Suprapubic skin (tissue), 4 donors: ENCODE data around the gene ST6GALNAC4. TPM values are rescaled to one million over a fixed set of nuclear protein-coding genes. Genes with fewer than 3 reads are reported as not detected.

ENCODE experiments used
- DNase-seq, 2 donors: peaks; one replicate each; pipeline ENCODE4 v3.0.0-alpha.2; 2019; ENCODE audit warnings: low spot score in 2 of 2
- H3K27ac ChIP-seq: fragments of 200-600 bp; sonication (generic); one replicate; pipeline ENCODE4 v1.5.1; 2019
- H3K27me3 ChIP-seq: fragments of 200-600 bp; sonication (generic); one replicate; pipeline ENCODE4 v1.5.1; 2019
- H3K36me3 ChIP-seq: fragments of 200-600 bp; sonication (generic); one replicate; pipeline ENCODE4 v1.5.1; 2019
- H3K4me1 ChIP-seq: fragments of 200-600 bp; sonication (generic); one replicate; pipeline ENCODE4 v1.5.1; 2019
- H3K4me3 ChIP-seq: fragments of 200-600 bp; sonication (generic); one replicate; pipeline ENCODE4 v1.5.1; 2019; ENCODE audit warnings: mild to moderate bottlenecking
- H3K9me3 ChIP-seq: fragments of 200-600 bp; sonication (generic); one replicate; pipeline ENCODE4 v1.5.1; 2019
- EP300 ChIP-seq: sonication (generic); formaldehyde crosslinking; IDR thresholded peaks from one replicate; pipeline ENCODE4 v1.6.1; 2017; ENCODE audit warnings: antibody characterized with exemption
- POLR2A ChIP-seq, 2 donors: fragments of 450-650 bp; IDR thresholded peaks; one replicate each; pipeline ENCODE4 v1.6.1; 2017; ENCODE audit warnings: antibody characterized with exemption in 2 of 2, mild to moderate bottlenecking in 2 of 2, moderate library complexity in 2 of 2
- POLR2AphosphoS5 ChIP-seq, 3 donors: sonication (generic); formaldehyde crosslinking; IDR thresholded peaks; one replicate each; pipeline ENCODE4 v1.6.1; 2017; ENCODE audit warnings: antibody characterized with exemption in 3 of 3
- WGBS: methylation state at CpG from one replicate; pipeline ENCODE4 v1.1.5; 2018; 5-methylcytosine and 5-hydroxymethylcytosine counted together
- total RNA-seq, 4 donors: library from RNA; depleted of rRNA; stranded (reverse); fragments of >200 nt; gene quantifications; one replicate each; pipeline ENCODE4 v1.1.0, GENCODE V29; 2016
- TF ChIP-seq, protein P1 (sequence below), 2 donors: fragments of 200-600 bp in 1 of 2; fragments of 450-650 bp in 1 of 2; sonication (generic) in 1 of 2; IDR thresholded peaks; one replicate each; pipeline ENCODE4 v1.5.1; 2016 to 2019; ENCODE audit warnings: antibody characterized with exemption in 2 of 2, mild to moderate bottlenecking in 1 of 2, moderate library complexity in 1 of 2

Gene ST6GALNAC4
- total RNA-seq, 4 donors from 2014 or later, result 14.6 to 25.2 (median 20.2) TPM

DNA sequence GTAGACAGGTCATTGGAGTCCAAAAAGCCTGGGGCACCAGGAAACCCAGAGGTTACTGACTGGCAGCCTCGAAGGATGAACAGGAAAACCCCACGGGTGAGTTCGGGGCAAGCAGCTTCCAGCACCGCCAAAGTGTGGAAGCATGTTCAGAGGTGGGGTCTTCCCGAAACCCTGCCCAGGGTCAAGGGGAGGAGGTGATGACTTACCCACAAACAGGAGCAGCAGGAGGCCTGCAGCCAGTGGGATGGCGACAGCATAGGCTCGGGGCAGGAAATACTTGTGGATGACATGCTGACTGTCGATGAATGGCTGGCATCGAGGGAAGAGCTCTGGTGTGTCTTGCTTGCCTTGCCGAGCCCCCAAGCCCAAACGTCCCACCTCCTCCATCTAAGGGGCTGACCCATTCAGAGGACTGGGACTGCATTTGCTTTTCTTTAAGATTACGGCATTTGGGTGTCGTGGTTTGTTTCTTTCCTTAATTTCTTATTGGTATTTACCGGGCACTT, 19.6 kb upstream of the ST6GALNAC4 start:
- H3K27me3 ChIP-seq, result no peaks in the 10 kb centered on the region
- DNase-seq, result no peak
- H3K9me3 ChIP-seq, result no peaks in the 10 kb centered on the region
- WGBS, result 70% methylated on average over 14 of the region's 14 CpGs
- TF ChIP-seq, protein P1, sequence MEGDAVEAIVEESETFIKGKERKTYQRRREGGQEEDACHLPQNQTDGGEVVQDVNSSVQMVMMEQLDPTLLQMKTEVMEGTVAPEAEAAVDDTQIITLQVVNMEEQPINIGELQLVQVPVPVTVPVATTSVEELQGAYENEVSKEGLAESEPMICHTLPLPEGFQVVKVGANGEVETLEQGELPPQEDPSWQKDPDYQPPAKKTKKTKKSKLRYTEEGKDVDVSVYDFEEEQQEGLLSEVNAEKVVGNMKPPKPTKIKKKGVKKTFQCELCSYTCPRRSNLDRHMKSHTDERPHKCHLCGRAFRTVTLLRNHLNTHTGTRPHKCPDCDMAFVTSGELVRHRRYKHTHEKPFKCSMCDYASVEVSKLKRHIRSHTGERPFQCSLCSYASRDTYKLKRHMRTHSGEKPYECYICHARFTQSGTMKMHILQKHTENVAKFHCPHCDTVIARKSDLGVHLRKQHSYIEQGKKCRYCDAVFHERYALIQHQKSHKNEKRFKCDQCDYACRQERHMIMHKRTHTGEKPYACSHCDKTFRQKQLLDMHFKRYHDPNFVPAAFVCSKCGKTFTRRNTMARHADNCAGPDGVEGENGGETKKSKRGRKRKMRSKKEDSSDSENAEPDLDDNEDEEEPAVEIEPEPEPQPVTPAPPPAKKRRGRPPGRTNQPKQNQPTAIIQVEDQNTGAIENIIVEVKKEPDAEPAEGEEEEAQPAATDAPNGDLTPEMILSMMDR (IDR thresholded peaks at IDR 0.05), result no peak
- no peak for TF ChIP-seq POLR2A (IDR thresholded peaks at IDR 0.05)
- TF ChIP-seq EP300, result no peak
- TF ChIP-seq POLR2AphosphoS5 (IDR thresholded peaks at IDR 0.05), result no peak
- peak overlapping the region; percentile 81 for H3K4me3 ChIP-seq
- H3K4me1 ChIP-seq, result peaks cover 38% of the 10 kb centered on the region
- H3K27ac ChIP-seq, result no peak overlapping the region
- H3K36me3 ChIP-seq, result peaks cover 10% of the 10 kb centered on the region

DNA sequence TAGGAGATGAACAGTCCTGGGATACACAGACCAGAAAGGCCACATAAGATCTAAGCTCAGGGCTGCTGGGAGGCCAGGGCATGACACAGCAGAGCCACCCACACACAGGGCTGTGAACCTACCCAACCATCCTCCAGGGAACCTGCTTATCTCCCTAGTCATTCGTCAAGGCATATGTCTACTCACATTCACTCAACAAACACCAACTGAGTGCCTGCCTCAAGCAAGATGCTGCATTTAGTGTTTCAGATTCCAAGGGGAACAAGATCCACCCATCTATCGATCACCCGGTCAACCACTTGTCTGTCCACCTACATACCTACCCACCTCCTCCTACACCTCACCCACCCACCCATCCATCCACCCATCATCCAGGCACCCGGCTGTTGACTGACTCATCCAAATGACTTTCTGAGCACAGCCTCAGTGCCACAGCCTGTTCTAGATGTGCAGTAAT, 19.0 kb upstream of the ST6GALNAC4 start:
- Histone ChIP-seq H3K27ac (no peak overlapping the region), H3K27me3 (no peaks in the 10 kb centered on the region), H3K4me3 (no peak overlapping the region), H3K9me3 (no peaks in the 10 kb centered on the region), H3K36me3 (peaks cover 10% of the 10 kb centered on the region), H3K4me1 (peaks cover 44% of the 10 kb centered on the region)
- 67% methylated on average over 4 of the region's 4 CpGs for WGBS
- no peak for DNase-seq
- TF ChIP-seq POLR2AphosphoS5 (IDR thresholded peaks at IDR 0.05) (no peak), EP300 (no peak), POLR2A (IDR thresholded peaks at IDR 0.05) (no peak)
- TF ChIP-seq, protein P1 (IDR thresholded peaks at IDR 0.05), result no peak

DNA sequence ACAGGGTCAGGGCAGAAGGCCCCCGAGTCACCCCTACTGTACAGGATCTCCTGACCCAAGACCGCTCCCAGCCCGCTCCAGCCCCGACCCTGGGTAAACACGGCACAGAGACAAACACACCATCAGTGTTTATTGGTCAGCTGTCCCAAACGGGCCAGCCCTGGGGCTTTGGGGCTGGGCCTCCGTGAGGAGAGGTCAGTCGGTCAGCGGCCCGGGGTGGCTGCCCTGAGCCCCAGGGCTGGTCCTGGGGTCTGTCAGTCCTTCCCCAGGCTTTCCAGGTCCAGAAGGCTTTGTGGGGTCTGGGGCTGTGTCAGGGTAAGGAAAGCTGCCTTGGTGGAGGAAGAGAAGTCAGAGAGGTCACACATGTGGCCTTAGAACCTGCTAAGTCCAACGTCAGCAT, 18.1 kb upstream of the ST6GALNAC4 start:
- DNase-seq, result no peak
- Histone ChIP-seq H3K4me3 (no peak overlapping the region), H3K4me1 (peaks cover 52% of the 10 kb centered on the region), H3K27ac (no peak overlapping the region), H3K36me3 (peaks cover 7% of the 10 kb centered on the region), H3K9me3 (no peaks in the 10 kb centered on the region), H3K27me3 (no peaks in the 10 kb centered on the region)
- WGBS, result 77% methylated on average over 8 of the region's 11 CpGs
- TF ChIP-seq POLR2A (IDR thresholded peaks at IDR 0.05) (no peak), EP300 (no peak), POLR2AphosphoS5 (IDR thresholded peaks at IDR 0.05) (no peak)
- TF ChIP-seq, protein P1 (IDR thresholded peaks at IDR 0.05), result no peak

DNA sequence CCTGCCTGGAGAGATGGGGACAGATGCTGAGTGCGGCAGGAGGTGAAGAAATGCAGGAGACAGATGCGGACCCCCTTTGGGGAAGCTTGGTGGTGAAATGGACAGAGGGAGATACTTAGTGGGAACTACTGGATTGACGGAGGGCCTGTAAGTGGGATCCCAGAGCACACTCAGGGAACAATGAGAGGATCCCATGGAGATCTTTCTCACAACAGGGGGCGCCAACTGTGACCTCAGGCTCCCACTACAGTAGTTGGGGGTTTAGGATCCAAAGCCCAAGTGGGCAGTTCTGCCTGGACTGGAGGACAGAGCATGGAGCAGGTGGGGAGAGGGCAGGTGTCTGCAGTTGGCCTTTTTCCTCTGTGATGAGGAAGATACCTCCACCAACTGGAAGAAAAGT, 17.4 kb upstream of the ST6GALNAC4 start:
- TF ChIP-seq EP300 (no peak), POLR2A (IDR thresholded peaks at IDR 0.05) (no peak), POLR2AphosphoS5 (IDR thresholded peaks at IDR 0.05) (no peak)
- TF ChIP-seq, protein P1 (IDR thresholded peaks at IDR 0.05), result no peak
- Histone ChIP-seq H3K4me1 (peaks cover 59% of the 10 kb centered on the region), H3K9me3 (no peaks in the 10 kb centered on the region), H3K4me3 (no peak overlapping the region), H3K27me3 (no peaks in the 10 kb centered on the region), H3K27ac (no peak overlapping the region), H3K36me3 (peaks cover 5% of the 10 kb centered on the region)
- no peak for DNase-seq
- WGBS, result 83% methylated on average over 4 of the region's 4 CpGs

DNA sequence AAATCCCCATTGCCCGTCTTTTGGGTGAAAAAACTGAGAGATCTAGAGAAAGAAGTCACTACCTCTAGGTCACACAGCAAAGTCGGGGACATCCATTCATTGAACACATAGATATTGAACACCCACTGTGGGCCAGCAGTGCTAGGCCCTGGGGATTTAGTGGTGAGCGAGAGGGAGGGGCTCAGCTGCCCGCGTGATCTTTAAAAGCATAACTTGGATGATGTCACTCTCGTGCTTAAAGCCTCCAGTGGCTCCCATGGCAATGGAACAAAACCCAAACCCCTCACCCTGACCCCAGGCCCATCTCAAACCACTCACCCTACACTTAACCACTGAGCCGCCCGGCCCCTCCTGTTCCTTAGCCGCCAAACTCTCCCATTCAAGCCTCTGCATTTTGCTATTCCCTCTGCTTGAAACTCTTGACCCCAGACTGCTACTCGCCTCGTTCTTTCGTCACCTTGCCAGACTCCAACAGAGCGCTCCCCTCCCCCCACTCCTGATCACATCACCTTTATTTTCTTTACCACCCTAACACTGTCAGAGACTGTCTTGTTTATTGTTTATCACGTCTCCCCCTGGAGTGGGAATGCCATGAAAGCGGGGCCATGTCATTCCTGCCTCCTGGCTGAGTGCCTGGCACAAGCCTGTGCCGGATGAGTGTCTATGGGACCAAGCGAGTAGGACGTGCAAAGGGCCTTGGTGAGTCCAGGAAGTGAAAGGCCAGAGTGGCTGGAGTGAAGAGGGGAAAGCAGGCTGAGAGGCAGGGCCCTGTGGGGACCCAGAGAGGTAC, 14.4 kb upstream of the ST6GALNAC4 start:
- DNase-seq, result no peak
- 34% methylated on average over 17 of the region's 18 CpGs for WGBS
- peaks cover 63% of the 10 kb centered on the region for H3K4me1 ChIP-seq
- peaks cover 5% of the 10 kb centered on the region for H3K36me3 ChIP-seq
- no peaks in the 10 kb centered on the region for H3K9me3 ChIP-seq
- TF ChIP-seq POLR2AphosphoS5 (IDR thresholded peaks at IDR 0.05) (no peak), EP300 (no peak), POLR2A (IDR thresholded peaks at IDR 0.05) (no peak)
- TF ChIP-seq, protein P1 (IDR thresholded peaks at IDR 0.05), result no peak
- peaks cover 2% of the 10 kb centered on the region for H3K27me3 ChIP-seq
- no peak overlapping the region for H3K27ac ChIP-seq
- peak overlapping the region; percentile 55 for H3K4me3 ChIP-seq
